HG02852 (cell line): Measurements from ENCODE around the gene FAM180A.

Experiments used
- ATAC-seq: cut with Tn5 transposase; IDR thresholded peaks from one replicate; pipeline ENCODE4 v1.9.1; 2021; ENCODE audit warnings: mild to moderate bottlenecking, moderate library complexity; ENCODE audit not compliant: unreplicated experiment

Gene FAM180A

DNA sequence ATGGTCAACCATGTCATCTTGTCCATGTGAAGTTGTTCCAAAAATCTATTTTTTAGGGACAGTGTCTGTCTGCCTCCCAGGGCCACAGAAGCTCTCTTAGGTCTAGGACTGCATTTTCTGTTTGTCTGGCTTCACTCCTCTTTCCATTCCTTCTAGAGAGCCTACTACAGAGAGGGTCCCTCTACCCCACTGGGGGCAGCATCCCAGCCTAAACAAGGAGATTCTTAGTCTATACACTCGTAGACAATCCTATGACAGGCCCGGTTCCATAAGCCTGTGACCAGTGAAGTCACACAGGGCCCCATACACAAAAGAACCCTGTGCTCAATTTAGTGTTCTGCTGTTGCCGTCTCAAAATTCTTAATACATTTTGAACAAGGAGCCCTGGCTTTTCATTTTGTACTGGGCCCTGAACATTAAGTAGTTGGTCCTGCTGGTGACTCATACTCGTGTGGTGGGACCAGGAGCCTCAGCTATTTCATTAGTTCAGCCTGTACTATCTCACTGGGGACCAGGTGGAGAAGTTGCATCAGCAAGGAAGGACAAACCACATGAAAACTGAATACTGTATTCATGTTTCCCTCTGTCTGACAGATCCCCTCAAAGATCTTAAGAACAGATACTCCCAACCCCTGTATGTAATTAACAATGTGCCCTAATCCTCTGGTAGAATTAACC, 23.5 kb upstream of the FAM180A start:
- no peak for ATAC-seq

DNA sequence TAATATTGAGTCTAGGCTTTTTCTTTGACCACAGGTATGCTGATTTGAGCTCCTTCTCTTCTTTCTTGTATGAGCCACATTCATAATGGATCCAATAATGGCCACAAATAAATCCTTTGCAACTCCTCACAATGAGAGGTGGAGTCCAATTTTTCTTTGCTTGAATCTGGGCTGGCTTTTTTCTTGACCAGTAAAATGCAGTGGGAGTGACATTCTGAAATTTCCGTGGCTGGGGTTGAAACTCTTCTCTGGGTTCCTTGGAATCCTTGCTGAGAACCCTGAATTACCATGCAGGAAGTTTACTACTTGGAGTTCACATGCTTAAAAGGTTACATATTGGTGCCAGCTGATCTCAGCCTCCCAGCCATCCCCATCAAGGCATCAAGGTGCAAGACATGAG, 22.4 kb upstream of the FAM180A start:
- no peak for ATAC-seq

DNA sequence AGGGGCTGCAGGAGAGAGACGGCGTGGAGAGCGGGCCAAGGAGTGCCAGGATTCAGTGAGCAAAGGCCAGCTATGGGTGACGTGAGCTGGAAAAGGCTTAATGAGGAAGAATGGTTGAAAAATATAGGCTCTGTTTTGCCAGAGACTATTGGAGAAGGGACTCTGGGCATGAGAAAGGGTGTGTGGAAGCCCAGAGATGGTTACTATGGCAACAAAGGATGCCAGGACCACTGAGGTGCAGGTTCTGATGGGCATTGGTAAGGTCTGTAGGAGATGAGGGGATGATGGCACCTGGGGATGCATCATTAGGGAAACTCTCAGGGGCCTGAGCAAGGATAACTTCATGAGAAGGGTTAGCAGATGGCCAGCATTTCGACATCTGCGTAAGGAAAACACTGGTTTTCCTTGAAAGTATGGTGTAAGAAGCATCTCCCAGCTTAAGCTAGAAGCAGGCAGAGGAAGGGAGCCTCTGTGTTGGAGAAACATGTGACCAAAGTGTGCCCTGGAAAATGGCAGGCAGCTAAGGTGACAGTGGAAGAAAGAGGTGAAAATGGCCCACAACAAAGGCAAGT, 21.6 kb upstream of the FAM180A start:
- ATAC-seq: no peak

DNA sequence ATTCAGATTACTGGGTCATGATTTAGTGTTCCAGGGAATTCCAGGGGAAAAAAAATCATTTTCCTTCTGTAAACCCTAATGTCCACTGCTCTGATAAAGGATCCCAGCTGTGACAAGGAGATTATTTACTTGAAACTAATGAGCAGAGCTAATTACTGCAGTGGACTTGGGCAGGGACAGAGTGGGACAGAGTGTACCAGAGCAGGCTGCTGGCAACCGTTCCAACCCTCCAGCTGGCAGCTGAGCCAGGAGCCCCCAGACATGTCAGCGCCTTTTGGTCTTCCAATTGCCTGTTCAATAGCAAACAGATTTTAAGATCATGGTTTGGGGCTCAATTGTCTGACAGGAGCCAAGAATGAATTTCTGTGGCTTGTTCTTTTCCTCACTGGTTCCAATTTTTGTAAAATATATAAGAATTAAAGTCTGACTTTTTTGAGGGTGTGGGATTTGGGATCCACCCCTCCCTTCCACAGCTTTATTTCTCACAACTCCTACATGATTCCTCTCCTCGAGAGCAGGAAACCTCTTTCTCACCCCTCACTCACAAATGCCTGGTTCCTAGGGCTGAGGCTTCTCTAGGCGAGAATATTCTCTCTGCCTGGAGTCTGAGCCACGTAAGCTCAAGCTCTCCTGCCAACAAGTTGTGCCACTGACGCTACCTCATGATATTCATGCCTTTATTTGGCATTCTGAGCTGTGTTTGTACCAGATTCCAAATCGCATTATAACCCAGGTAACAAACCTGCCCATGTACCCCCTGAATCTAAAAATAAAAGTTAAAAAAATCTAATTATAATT, 20.6 kb upstream of the FAM180A start:
- no peak for ATAC-seq

DNA sequence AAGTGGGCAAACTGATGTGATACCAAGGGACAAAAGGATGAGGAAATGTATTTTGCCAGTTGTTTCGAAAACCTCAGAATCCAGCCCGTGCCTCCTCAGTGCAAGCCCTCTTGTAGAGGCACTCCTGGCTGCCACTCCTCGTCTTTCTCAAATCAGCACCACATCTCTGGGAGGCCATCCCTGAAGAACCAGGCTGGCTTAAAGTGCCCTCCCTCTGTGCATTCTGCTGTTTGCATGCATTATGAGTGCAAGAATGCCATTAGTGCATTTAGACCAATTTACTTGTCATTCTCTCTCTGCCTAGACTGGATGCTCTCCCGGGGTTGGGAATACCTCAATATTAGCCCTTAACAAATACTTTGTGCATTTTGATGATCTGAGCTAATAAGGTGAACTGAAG, 19.9 kb upstream of the FAM180A start:
- no peak for ATAC-seq

DNA sequence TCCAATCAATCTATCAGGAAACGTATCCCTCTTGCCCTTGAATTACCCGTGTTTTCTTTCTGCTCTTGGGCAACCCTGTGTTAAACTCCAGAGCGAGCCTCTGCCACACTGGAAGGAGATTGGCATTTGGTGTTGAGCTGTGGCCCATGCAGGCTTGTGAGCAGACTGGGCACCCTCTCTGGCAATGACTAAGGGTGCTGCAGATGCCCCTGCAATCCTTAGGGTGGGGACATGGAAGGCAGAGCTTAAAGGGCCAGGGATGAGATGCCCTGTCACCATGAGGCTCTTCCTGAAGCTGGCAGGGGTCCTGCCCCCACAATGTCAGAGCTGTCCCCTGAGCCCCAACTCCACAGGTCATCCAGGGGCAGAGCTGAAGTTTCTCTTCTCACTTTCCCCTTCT, 19.5 kb upstream of the FAM180A start:
- no peak for ATAC-seq

DNA sequence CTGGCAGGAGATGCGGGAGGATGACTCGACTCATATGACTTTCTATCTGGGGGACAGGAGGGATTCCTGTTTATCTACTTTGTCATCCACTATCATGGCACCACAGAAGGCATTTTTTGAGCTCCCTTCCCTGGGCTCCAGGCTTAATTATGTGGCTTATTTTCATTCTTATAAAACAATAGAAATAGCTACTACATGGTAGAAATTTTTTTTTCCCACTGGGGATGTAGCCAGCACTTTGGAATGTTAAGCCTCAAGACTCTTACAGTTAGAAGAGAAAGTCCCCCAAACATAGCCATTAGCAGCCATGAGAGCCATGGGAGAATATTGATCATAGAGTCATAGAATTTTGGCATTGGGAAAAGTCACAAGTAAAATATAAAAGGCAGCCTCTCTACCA, 14.6 kb upstream of the FAM180A start:
- no peak for ATAC-seq

DNA sequence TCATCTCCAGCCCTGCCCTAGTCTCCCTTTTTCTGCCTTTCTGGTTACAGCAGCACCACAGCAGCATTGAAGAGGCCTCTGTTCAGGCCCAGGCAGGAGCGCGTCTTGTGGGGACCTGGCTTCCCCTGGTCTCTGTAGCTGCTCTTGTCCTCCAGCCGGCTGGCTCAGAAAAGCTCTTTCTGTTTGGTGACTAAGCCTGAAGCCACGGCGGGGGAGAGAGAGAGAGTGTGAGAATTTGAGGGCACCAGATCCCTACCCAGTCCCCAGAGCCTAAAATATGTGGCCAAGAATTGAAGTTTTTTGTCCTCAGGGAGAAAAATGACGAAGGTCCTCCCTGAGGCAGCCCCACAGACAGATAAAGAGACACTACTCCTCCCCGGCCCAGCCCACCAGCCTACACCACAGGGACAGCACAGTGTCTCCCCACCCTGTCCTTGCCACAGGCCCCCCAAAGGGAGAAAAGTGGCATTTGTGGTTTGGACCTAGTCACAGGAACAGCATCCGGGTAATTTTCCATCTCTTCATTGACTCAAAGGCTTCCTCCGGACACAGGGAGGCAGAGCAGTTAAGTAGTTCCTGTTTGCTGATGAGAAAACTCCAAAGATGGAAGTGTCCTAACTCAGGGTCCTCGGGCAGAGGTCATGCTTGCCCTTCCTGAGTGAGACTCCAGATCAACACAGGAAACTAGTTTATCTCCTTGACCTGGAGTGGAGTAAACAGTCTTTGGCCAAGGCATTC, 13.3 kb upstream of the FAM180A start:
- no peak for ATAC-seq

DNA sequence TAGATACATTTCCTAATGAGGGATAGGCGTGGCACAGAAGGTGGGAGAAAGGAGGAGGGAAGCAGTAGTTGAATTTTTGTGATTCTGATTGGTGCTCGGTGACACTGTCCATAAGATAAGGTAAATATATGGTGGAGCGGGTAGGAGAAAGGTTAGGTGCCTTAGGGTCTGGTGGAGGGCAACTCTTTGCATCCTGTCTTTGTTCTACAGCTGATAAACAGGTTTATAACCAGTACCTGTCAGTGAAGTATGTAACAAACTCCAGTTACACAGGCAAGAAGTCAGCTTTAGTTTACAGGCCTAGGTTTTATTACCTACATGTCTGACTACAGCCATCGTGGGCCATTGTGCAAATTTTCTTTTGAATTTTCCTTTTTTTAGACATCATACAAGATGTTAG, 10.9 kb upstream of the FAM180A start:
- ATAC-seq: no peak

DNA sequence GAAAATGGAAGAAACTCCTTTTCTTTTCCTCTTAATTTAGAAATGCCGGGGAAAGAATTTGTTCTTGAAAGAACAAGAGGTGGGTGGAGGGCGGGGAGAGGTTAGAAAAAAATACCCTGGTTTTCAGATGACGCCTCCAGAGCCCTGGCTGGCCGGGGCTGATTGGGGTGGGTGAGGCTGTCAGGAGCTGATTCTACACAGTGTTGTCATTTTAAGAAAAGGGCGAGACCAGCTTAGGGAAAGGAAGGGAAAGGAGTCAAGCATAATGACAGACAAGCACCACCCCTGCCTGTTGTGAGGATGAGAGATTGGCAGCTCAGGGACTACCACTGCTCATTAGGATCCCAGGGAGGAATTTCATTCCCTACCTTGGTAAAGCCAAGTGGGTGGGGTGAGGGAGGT, 9.9 kb upstream of the FAM180A start:
- ATAC-seq: no peak

DNA sequence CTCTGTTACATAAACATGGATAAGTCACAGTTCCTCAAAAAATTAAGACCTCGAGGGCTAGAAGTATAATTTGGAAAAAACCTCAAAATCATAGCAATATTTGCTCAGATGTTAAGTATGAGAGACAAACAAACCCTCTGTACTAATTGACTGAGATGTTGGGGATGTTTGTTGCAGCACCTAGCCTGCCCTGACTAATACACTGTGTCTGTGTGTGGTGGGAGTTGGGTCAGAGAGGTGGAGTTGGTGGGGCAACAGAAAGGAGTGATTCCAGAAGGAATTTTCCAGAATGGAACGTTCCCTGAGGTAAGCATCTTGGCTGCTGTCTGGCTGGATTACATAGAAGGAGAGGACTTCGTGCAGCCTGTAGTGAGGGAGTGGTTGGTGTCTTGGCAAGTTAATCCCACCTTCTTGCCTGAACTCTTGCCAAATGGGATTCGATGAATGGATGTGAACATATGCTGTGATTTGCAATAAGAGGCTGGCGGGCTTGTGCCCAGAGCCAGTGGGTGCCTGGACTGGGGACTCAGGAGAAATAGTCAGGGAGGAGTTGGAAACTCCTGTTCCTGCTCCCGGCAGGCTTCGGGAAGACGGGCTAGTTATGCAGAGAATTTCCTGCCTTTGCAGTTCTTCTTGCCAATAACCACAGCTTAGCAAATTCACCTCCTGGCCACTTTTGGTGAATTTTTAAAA, 9.3 kb upstream of the FAM180A start:
- ATAC-seq: no peak

DNA sequence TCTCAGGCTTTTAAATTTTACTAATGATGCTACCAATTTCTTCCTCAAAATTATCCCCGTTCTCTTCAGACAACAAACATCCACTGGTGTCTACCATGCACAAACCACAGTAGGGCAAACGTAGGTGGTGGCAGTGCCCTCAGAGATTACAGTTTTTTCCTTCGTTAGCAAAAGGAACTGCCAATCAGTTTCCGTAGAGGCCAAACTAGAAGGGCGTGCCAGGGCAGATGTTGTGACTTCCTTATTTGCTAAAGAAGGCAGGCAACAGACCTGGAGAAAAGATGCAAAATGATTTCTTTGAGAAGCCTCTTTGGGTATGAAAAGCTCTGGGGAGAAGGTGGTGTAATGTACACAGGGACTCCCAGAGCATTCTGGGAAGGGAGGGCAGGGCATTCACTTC, 7.6 kb upstream of the FAM180A start:
- ATAC-seq: no peak

DNA sequence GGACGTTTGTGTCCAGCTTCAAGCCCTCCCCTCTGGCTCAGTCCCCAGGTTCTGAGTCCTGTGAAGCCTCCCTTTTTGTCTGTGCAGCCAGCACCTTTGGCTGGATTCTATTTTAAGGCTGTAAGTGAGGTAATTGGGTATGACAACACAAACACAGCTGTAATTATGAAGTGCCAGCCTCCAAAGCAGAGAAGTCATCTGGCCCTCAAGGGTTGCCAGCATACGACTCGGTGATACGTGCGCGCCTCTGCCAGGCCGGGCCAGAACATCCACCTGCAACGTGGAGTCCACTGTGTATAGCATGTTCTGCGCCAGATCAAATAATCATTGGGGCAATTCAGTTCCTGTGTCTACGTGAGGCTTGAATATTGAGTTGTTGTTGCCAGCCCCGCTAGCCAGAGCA, 6.7 kb upstream of the FAM180A start:
- ATAC-seq: no peak

DNA sequence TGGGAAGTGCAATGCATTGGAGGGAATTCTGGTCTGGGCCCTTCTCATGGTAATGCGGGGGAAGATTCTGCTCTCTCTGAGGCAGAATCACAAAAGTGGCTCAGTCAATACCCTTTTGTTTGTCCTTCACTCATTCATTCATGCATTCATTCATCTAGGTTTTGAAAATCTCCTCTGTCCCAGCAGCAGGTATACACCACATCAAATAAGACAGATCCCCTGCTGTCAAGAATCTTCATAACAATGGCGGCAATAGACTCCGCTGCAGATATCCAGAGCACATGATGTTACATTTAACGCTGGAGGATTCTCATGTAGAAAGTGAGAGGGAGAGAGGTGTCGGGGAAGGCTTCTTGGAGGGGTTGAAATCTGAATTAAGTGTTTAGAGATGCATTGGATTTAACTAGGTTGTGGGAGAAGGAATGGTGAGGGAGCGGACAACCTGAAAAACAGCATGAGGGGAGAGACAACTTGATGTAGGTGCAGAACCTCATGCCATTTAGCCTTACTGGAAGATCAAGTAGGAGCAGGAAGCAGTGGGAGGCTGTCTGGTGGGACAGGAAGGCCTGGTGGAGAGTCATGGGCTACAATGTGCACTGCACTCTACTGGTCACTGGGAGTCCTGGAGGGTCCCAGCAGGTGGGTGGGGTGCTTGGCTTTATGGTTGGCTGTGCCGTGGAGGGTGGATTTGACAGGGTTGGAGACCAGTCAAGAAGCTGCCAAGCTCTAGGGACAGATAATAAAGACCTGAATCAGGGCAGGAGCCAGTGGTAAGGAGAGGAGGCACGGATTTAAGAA, 5.2 kb upstream of the FAM180A start:
- no peak for ATAC-seq

DNA sequence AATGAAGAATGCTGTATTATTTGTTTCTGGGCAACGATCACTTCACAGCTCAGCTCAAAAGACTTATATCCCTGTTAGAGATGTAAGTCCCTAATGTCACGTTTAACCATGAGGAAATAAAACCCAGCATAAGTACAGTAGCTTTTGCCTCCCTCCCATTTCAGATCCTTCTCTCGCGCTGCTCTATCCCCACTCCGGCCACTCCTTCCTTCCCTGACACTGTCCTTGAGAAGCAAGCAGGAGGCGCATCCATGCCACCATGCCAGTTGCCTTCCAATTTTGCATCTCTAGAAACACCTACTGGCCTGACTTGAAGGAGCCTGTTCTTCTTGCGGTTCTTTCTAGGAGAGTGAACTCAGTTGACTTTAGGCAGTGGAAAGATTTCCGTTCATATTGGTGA, 1.2 kb downstream of the FAM180A start:
- ATAC-seq: no peak

DNA sequence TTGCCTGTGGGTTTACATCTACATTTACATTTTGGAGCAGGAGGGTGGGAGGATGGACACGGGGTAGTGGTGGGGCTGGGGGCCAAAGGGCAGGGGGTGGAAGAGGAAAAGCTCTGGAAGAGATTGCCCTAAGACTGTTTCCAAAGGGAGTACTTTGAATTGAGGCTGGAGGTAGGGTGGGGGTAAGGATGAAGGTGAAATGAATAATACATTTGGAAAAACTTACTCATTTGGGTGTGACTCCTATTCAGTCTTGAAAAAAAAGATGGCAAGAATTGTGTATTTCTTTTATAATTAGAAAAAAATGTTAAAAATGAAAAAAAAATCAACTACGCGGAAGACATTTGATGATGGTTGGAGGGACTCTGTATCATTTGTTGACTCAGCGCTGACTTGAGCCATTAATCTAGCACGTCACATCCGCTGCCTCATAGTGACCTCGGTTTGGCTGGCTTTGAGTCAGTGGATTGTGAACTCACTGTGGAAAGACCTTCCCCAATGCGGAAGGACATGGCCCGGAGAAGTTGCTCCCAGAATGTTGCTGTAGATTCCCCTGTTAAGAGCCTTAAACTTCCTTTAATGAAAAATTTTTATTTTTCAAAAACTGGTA, 2.8 kb downstream of the FAM180A start:
- ATAC-seq: no peak

DNA sequence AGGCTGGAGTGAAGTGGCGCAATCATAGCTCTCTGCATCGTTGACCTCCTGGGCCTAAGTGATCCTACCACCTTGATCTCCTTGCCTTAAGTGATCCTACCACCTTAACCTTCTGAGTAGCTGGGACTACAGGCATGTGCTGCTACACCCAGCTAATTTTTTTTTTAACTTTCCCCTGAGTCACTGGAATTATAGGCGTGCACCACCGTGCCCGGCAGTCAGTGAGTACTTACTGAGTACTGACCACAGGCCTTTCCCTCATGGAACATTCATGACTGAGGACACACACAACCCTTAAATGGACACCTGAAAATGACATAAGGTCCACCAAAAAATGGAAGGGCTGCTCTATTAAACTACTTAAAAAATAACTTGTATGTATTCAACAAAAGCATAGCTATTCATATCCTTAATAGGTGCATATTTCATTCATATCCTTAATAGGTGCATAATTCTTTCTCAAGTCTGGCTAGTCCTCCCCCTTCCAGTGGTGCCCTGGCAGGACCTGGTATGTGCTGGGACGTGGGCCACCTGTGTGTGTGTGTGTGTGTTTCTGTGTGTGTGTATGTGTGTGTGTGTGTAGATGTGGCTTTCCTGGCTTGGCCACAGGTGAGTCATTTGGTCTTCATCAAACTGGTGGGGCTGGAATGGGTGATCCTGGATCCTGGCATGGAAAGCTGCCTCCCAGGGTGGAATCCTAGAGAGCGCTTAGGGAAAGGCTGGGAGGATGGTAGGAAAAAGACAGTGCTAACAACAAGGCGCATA, 3.5 kb downstream of the FAM180A start:
- ATAC-seq: no peak

DNA sequence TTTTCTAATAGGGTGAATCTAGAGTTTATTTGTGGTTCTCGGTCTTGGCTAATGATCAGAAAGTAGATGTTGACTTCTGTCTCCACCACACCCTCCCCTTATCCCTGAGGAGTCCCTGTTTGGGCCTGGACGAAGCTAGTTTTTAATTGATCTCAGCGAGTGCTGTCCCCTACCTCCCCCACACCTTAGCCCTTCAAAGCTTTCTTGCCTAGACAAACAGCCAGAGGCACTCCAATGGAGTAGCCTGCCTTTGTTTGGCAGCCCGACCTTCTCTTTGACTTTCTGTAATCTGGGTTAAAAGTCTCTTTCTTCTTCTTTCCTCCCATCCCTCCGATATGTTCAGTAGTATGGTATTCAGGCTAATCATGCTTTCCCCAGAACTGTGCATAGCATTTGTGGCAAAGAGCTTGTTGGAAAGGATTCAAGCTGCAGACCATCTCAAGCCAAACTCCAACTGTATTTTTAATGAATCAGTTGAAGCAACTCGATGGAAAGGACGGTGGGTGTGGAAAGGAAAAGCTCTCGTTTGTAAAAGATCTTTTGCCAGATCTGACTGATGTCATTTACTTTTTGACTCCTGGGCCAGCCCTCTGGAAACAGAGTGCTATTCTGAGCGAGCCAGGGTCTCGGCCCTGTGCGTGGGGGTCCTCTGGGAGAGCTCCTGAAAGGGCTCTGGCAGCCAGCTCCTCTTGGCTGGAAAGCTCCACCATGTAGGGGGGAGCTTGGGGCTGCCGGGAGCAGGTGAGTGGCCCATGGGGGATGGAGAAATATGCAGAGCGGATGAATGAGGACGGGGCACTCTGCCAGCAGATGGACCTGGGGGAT, 4.5 kb downstream of the FAM180A start:
- no peak for ATAC-seq
